Small intestine (tissue), 7 donors: ENCODE data around the gene NDE1. TPM values are rescaled to one million over a fixed set of nuclear protein-coding genes. Genes with fewer than 3 reads are reported as not detected.

Experiments
- DNase-seq, 2 donors: peaks; one replicate each; pipeline versions ENCODE4 v3.0.0 to v3.0.0-alpha.2; 2013
- FAIRE-seq: peaks from 2 replicates; lab custom pipeline; 2012; peaks lifted over from hg19 to GRCh38; lab: Jason Lieb, UNC
- H3K27ac ChIP-seq, 3 donors: one replicate each; pipeline ENCODE4 v1.5.1; 2013; ENCODE audit warnings: low read length in 2 of 3, mild to moderate bottlenecking in 2 of 3, control low read depth in 1 of 3, inconsistent platforms in 1 of 3, low read depth in 1 of 3, moderate library complexity in 1 of 3
- H3K27me3 ChIP-seq, 3 donors: one replicate each; pipeline ENCODE4 v1.6.1; 2013; ENCODE audit warnings: low read length in 3 of 3, inconsistent platforms in 1 of 3; ENCODE audit not compliant: control insufficient read depth in 3 of 3, insufficient read depth in 3 of 3
- H3K36me3 ChIP-seq, 3 donors: one replicate each; pipeline ENCODE4 v1.6.1; 2013; ENCODE audit warnings: low read length in 3 of 3, inconsistent platforms in 1 of 3, low read depth in 1 of 3, mild to moderate bottlenecking in 1 of 3, moderate library complexity in 1 of 3; ENCODE audit not compliant: control insufficient read depth in 3 of 3, insufficient read depth in 2 of 3
- H3K4me1 ChIP-seq, 3 donors: one replicate each; pipeline ENCODE4 v1.6.1; 2013; ENCODE audit warnings: low read length in 2 of 3, inconsistent platforms in 1 of 3, low read depth in 1 of 3, mild to moderate bottlenecking in 1 of 3, moderate library complexity in 1 of 3; ENCODE audit not compliant: control insufficient read depth in 3 of 3, insufficient read depth in 2 of 3
- H3K4me3 ChIP-seq, 3 donors: one replicate each; pipeline ENCODE4 v1.5.1; 2013; ENCODE audit warnings: low read length in 3 of 3, control low read depth in 1 of 3, inconsistent platforms in 1 of 3, low read depth in 1 of 3, mild to moderate bottlenecking in 1 of 3, moderate library complexity in 1 of 3
- H3K9me3 ChIP-seq, 2 donors: one replicate each; pipeline ENCODE4 v1.6.1; 2013; ENCODE audit warnings: low read depth in 1 of 2, low read length in 1 of 2; ENCODE audit not compliant: control insufficient read depth in 2 of 2, insufficient read depth in 1 of 2
- WGBS, 3 donors: extraction: QIAGEN DNeasy Blood & Tissue Kit; methylation state at CpG; one replicate each; pipeline ENCODE4 v1.1.7; 2013; 5-methylcytosine and 5-hydroxymethylcytosine counted together
- polyA plus RNA-seq, 4 donors: library from polyadenylated mRNA; stranded (reverse) in 3 of 4; unstranded in 1 of 4; fragments of 200-250 nt in 3 of 4; fragments of 120-200 nt in 1 of 4; gene quantifications; one replicate each; pipeline versions ENCODE4 v1.2.1 to v1.2.3, GENCODE V29; 2013
- donor health status: healthy with polysubstance abuse.
- donor health status: control.
- donor health status: control.
- donor health status: Bipolar disorder and iron deficiency.
- donor health status: healthy.

The NDE1 gene
- polyA plus RNA-seq, 4 donors: 5.8 to 21.7 (median 14.4) TPM

DNA sequence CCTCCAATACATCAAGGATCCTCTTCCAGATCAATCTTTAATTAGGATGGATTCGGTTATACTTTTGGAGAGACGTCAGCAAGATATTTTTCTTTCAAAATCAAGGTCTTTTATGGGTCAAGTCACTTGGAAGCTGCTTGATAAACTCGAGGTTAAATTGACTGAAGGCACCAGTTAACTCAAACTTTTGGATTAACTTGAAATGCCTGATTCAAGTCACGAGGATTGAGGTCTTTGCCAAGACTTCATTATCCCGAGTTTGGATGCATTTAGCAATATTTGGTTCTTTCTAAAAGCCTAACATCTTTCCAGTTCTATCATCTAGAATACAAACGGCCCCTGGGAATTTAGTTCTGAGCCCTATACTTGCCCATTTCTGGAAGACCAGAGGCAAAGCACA, 123.9 kb downstream of the NDE1 start:
- peaks cover 0 to 3% (median 0%) of the 10 kb centered on the region in 3 donors for H3K27me3 ChIP-seq
- WGBS, 3 donors: 59 to 66% (median 65%) methylated on average over 6 of the region's 6 CpGs
- H3K9me3 ChIP-seq: no peaks in the 10 kb centered on the region
- FAIRE-seq (no peak), DNase-seq (no peak)
- H3K36me3 ChIP-seq: peaks cover 0 to 2% (median 0%) of the 10 kb centered on the region in 3 donors
- no peak overlapping the region for H3K4me3 ChIP-seq
- no peaks in the 10 kb centered on the region for H3K4me1 ChIP-seq
- H3K27ac ChIP-seq: no peak overlapping the region

DNA sequence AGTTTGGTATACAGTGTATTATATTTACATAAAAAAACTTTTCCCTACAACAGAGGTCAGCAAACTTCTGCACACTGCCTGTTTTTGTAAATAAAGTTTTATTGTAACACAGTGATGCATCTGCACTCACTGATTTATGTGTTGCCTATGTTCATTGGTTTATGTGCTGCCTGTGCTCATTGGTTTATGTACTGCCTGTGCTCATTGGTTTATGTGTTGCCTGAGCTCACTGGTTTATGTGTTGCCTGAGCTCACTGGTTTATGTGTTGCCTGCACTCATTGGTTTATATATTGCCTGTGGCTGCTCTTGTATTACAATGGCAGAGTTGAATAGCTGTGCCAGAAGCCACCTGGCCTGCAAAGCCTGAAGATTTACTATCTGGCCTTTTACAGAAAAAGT, 125.2 kb downstream of the NDE1 start:
- FAIRE-seq (no peak), DNase-seq (no peak)
- Histone ChIP-seq H3K4me1 (no peaks in the 10 kb centered on the region), H3K27ac (no peak overlapping the region), H3K36me3 (peaks cover 0 to 2% (median 0%) of the 10 kb centered on the region in 3 donors), H3K4me3 (no peak overlapping the region), H3K9me3 (no peaks in the 10 kb centered on the region), H3K27me3 (peaks cover 0 to 3% (median 0%) of the 10 kb centered on the region in 3 donors)

DNA sequence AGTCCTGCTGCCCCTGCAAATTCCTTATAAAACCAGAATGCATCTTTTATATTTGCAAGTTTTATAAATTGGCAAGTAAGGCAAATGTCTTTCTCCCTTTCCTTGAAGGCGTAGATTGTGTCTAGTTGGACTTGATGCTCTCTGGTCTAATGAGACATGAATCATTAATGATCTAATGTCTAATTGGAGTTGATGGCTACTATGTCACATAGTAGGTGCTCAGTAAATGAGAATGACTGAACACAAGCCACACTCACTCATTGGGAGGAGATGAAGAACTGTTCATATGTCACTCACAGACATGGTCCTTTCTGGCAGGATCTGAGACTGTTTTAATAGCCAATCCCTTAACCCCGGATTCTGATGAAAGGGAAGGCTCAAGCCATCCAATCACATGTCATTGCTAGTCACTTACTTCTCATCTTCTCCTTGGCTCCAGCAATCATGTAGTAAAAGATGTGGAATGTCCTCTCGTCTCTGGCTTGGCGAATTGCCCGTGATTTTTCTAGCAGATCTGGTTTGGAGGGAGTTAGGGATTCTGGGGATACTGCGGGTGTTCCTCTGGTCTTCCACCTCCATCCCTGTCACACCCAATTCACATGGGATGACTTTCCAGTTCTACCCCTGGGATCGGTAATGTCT, 125.7 kb downstream of the NDE1 start:
- Histone ChIP-seq H3K4me1 (no peaks in the 10 kb centered on the region), H3K27ac (no peak overlapping the region), H3K36me3 (peaks cover 0 to 2% (median 0%) of the 10 kb centered on the region in 3 donors), H3K9me3 (no peaks in the 10 kb centered on the region), H3K4me3 (no peak overlapping the region), H3K27me3 (no peaks in the 10 kb centered on the region)
- FAIRE-seq: no peak
- WGBS, 3 donors: 52 to 67% (median 63%) methylated on average over 7 of the region's 7 CpGs
- no peak for DNase-seq

Other genes starting within 250 kb of the NDE1 start
- 10 to 100 TPM in 1 of 4 donors, 1 to 10 TPM in 2, under 1 TPM in 1; 0.89 to 20.9 (median 4.7) TPM for gene BMERB1, start 215.7 kb upstream of the NDE1 start, polyA plus RNA-seq
- 10 to 100 TPM; 14.3 to 41.4 (median 15.7) TPM for gene MARF1, start 7.1 kb upstream of the NDE1 start, polyA plus RNA-seq
- 10 to 100 TPM in 3 of 4 donors, 1 to 10 TPM in 1; 3.4 to 89.6 (median 22.3) TPM for gene MYH11, start 206.8 kb downstream of the NDE1 start, polyA plus RNA-seq
- gene CEP20, start 238.4 kb downstream of the NDE1 start, polyA plus RNA-seq: 10 to 100 TPM; 10.7 to 28.5 (median 21.3) TPM